ENCODE measurements around the gene PAK4.

Gene PAK4

DNA sequence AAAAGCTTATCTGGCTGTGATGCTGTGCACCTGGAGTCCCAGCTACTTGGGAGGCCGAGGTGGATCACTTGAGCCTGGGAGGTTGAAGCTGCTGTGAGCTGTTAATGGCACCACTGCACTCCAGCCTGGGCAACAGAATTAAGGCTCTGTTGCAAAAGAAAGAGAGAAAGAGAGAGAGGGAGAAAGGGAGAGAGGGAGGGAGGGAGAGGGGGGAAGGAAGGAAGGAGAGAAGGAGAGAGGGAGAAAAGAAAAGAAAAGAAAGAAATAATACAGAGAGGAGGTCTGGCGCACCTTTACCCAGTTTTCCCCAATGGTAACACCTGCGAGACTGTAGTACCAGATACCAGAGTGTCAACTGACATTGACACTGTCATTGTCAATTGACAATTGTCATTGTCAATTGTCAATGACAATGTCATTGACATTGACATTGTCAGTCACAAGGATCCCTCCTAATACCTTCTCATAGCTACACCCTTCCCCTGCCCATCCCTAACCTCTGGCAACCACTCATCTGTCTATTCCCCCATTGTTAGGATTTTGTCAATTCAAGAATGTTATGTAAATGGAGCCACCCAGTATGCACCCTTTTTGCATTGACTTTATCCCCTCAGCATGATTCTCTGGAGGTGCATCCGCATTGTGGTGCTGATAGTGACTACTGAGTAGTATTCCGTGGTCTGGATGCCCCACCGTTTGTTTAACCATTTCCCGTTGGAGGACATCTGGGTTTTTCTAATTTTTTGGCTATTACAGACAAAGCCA, 21.3 kb downstream of the PAK4 start:
- DNase-seq (ENCODE audit: low read depth in 2 of 2) = no peak

DNA sequence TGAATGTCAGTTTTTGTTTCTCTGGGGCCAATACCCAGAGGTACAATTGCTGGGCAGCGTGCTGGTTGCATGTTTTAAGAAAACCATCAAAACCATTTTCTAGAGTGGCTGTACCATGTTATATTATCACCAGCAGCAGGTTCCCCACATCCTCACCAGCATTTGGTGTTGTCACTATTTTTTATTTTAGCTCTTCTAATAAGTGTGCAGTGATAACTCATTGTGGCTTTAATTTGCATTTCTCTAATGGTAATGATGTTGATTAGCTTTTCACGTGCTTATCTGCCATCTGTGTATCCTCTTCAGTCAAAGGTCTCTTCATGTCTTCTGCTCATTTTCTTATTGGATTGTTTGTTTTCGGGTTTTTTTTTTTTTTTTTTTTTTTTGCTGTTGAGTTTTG, 21.9 kb downstream of the PAK4 start:
- DNase-seq (ENCODE audit: low read depth in 2 of 2) = no peak

DNA sequence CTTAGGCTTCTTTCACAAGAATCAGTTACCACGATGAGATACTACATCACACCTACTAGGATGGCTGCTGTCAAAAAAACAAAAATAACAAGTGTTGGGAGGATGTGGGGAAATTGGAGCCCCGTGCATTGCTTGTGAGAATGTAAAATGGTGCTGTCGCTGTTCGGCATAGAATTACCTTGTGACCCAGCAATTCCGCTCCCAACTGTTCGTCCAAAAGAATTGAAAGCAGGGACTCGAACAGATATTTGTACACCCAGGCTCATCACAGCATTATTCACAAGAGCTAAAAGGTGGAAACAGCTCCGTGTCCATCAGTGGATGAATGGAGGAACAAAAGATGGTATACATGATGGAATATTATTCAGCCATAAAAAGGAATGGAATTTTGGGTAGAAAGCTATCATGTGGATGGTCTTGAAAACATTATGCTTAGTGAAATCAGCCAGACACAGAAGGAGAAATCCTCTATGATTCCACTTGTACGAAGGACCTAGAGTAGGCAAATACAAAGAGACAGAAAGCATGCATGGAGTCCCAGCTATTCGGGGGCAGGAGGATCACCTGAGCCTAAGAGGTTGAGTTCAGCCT, 23.4 kb downstream of the PAK4 start:
- no peak for DNase-seq (ENCODE audit: low read depth in 2 of 2)

DNA sequence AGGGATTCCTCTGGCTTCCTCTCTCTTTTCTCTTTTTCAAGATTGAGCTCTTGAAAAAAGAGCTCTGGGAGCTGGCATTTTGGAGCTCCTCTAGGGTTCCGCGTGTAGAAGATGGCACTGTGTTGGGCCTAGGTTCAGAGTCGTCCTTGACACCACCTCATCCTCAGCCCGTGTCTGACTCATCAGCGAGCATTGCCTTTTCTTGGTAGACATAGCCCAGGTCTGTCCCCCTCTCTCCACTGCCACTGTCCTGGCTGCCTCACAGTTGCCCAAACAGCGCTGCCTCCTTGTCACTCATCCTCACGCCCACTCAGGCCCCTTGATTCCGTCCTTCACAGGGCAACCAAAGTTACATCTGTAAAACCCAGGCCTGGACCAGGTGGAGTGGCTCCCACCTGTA, 24.6 kb downstream of the PAK4 start:
- no peak for DNase-seq (ENCODE audit: low read depth in 2 of 2)

DNA sequence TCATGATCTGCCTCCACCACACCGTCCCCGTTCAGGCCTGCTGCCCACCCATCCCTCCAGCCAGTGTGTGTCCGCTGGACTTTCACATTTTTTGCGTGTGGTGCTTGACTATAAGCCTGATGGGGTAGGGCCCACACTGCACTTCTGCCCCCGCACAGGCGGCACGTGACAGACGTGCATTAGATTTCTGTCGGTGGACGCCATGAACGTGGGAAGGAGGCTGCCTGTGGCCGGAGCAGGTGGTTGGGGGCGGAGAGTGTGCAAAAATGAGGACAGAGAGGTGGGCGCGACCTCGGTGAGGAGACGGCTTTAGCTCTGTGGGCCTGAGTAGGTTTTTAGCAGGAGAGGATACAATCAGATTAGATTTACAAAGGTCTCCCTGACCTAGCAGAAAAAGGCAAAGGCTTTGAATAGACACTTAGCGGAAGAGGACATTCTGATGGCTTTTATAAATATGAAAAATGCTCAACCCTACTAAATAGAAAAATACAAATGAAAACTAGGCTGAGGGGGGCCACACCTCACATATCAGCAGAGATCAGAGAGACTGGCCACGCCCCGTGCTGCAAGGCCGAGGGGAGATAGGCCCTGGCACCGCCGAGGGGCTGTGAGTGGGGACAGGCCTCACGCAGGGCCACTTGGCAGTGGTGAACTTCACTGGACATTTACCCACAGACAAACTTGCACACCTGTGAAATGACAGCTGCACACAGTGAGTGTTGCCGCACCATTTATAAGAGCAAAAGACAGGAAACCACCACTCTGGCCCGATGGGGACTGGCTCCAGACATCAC, 25.4 kb downstream of the PAK4 start:
- no peak for DNase-seq (ENCODE audit: low read depth in 2 of 2)

DNA sequence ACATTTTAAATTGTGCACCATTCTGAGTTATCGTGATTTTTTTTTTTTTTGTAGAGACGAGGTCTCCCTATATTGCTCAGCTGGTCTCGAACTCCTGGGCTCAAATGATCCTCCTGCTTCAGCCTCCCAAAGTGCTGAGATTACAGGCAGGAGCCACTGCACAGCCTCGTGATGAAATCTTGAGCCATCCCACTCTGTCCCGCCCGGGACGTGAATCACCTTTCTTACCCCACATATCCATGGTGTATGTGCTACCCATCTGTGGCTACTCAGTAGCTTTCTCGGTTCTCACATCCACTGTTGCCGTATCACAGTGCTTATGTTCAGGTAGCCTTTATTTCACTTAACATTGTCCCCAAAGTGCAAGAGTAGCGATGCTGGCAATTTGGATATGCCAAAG, 26.5 kb downstream of the PAK4 start:
- no peak for DNase-seq (ENCODE audit: low read depth in 2 of 2)

DNA sequence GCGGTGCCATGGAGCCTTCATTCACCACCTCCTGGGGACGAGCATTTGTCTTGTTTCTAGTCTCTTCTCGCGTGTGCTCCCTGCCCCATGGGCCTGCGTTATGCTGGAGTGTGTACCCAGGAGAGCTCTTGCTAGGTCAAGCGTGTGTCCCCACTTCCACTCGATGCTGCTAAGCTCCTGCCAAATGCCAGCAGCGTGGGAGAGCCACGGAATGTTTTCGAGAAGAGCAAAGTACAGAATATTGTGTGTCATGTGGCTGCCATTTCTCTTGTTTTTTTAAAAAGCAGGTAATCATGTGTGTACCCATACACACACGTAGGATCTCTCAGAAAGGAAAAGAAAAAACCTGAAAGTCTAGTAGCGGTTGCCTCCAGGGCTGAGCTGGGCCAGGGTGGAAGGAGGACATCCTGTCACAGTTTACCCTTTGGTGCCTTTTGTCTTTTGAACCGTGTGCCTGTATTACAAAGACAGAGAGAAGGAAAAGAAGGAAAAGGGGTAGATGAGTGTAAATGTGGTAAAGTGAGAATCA, 28.6 kb downstream of the PAK4 start:
- no peak for DNase-seq (ENCODE audit: low read depth in 2 of 2)

DNA sequence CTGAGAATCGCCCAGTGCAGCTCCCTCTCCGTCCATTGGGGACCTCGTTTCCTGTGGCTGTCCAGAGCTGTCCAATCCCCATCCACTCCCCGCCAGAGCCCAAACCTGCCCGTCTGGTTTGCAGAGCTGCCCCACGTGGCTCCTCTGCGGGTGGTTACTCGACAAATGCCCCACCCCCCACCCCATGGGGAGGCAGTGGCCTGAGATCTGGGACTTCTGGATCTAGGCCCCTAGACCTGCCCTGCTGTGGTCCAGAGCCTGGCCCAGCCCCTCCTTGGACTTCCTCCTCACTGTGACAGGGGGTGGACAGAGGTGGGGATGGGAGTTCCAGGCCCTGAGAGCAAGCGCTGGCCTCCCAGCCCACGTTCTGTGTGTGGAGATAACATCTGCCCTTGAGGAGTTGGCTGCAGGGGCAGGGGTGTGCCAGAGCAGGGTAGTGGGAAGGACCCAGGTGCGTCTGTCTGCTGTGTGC, 29.1 kb downstream of the PAK4 start:
- DNase-seq (ENCODE audit: low read depth in 2 of 2) = no peak

DNA sequence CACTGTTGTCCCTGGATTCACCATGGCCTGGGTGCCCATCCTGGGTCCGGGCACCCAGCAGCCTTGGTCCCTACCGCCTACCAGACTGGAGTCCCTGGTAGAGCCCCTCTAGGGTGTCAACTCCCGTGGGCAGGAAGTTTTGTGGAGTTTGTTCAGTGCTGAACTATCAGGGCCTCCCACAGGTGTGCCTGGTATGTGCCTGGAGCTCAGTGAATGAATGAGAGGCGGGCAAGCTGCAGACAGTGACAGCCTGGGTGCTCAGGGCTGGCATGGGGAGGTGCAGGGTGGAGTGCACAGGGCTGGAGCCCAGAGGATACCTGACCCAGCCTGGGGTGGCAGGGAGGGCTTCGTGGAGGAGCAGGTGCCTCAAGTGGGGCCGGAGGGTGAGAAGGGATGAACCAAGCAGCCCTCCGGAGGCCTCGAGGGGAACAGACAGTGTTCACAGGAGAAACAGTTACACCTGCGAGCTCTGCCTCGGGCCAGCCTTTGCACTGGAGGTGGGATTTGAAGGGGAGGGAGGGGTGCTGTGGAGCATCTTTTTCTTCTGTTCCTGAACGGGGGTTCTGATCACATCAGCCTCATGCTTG, 29.6 kb downstream of the PAK4 start:
- no peak for DNase-seq (ENCODE audit: low read depth in 2 of 2)

DNA sequence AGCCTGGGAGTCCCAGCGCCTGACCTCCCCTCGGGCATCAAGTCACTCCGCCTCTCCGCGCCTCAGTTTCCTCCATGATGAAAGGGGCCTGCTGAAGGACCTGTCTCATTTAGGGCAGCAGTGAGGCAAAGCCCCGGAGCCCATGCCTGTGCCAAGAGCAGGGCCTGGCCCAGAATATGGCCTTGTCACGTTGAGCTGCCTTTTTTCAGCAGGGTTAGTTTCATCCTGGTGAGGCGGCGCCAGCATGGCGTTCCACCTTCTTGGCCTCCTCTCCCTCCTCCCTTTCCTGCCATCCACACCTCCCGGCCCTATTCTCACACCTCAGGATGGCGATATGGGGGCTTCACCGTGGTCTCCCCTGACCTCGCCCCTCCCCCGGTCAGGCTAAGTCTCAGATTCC, 30.2 kb downstream of the PAK4 start:
- no peak for DNase-seq (ENCODE audit: low read depth in 2 of 2)

DNA sequence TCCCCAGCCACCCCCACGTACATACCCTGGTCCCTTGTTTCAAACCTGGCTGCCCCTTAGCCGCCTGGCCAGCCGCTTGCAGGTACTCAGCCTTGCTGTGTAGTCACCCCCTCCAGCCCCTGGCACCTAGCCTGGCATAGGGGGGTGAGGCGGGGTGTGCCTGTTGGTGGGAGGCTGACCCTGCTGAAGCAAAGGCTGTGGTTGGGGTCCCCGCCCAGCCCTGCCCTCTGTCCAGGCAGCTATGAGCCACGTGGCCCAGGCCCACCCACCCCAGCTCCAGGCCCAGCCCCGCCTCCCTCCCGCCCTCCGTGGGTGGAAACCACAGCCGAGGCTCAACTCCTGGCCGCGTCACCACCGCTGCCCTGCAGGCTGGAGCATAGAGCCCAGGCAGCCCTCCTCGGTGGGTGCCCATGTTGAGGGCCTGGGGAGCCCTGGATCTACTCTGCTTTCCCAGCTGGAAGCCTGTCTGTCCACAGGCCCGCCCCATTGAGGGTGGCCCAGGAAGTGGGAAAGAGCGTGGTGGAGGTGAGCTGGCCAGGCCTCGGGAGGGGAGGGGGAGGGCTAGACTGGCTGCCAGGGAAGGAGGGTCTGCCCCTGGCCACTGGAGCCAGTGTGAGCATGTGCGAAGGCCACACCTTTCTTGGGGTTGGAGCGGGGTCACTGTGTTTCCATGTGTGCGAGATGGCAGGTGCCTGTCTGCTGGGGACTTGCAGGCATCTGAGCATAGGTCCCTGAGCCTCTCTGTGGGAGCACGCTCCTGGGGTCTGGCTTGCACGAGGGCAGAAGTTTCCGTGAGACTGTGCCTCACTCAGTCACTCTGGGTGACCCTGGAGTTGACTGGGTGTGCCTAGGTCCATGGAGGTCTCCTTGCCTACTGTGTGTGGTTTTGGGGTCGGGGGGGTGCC, 31.0 kb downstream of the PAK4 start:
- DNase-seq (ENCODE audit: low read depth in 2 of 2) = no peak

DNA sequence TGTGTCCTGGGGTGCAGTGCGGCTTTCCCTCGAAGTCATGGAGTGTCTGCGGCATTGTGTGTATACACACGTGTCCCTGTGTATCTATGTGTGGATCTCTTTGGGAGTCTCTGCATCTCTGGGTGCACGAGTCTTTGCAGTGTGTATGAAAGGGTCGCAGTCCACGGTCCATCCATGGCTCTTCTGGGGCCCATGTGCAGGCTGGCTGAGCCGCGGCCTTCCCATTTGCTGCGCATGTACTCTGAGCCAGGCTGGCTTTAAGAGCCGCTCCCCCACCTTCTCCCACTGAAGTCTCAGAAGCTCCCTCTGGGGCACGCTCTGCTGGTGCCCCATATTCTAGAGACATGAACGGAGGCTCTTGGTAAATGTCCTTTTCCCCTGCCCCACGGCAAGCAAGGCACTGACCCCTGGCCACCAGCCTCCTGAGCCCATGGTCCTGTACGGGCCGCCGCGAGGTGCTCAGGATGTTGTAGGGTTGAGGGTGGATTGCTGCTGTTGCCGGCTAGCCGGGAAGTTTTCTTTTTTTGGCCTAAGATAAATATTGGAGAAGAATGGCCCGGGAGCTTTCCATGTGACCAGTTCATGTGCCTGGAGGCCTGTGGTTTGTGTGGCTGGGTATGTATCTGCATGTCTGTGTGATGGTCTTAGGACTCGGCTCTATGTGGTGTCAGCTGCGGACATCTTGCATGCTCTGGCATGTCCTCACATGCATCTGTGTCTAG, 31.9 kb downstream of the PAK4 start:
- DNase-seq (ENCODE audit: low read depth in 2 of 2) = no peak

DNA sequence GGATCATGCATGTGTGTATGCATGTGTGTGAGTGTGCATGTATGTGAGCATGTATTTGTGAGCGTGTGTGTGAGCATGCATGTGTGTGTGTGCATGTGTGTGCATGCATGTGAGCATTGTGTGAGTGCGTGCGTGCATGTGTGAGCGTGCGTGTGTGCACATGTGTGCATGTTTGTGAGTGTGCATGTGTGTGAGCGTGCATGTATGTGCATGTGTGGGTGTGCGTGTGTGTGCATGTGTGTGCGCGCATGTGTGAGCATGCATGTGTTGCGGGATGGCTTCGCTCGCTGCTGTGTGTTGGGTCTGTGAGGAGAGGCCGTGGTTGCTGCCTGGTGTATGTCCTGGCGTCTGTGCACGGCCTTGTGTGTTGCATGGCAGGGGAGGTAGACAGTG, 32.4 kb downstream of the PAK4 start:
- no peak for DNase-seq (ENCODE audit: low read depth in 2 of 2)

DNA sequence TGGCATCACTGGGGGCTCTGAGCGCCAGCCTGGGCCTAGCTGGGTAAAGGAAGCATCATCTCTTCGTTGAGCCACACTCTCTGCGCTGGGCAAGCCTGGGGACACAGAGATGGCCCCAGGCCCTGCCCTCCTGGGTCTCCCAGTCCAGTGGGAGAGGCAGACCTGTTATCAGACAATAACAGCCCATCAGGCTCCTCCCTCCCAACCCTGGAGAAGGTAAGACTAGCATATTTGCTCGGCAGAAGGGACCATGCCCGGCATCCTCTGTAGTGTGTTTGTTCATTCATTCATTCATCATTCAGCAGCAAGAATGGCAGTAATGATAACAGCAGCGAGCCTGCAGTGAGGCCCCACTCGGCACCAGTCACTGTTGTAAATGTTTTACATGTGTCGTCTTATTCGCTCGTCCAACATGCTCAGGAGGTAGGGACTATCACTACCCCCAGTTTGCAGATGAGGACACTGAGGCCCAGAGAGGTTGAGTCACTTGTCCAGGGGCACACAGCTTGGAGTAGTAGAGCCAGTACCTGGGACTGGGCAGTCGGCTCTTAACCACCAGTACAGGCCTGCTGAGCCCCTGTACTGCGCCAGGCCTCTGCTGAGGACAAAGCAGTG, 33.2 kb downstream of the PAK4 start:
- no peak for DNase-seq (ENCODE audit: low read depth in 2 of 2)

DNA sequence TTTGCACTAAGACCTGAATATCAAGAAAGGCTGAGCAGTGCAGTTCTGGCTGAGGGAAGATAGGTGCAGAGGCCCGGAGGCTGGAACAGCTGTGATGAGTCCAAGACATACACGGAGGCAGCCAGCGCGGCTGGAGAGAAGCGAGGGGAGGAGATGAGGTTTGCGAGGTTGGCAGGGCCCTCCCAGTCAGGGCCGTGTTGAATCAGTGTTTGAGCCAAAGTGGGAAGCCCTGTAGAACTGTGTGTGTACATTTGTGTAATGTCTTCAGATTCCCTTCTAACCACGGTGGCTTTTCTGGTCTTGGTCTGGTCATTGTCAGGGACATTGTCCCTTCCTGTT, 34.9 kb downstream of the PAK4 start:
- no peak for DNase-seq (ENCODE audit: low read depth in 2 of 2)

DNA sequence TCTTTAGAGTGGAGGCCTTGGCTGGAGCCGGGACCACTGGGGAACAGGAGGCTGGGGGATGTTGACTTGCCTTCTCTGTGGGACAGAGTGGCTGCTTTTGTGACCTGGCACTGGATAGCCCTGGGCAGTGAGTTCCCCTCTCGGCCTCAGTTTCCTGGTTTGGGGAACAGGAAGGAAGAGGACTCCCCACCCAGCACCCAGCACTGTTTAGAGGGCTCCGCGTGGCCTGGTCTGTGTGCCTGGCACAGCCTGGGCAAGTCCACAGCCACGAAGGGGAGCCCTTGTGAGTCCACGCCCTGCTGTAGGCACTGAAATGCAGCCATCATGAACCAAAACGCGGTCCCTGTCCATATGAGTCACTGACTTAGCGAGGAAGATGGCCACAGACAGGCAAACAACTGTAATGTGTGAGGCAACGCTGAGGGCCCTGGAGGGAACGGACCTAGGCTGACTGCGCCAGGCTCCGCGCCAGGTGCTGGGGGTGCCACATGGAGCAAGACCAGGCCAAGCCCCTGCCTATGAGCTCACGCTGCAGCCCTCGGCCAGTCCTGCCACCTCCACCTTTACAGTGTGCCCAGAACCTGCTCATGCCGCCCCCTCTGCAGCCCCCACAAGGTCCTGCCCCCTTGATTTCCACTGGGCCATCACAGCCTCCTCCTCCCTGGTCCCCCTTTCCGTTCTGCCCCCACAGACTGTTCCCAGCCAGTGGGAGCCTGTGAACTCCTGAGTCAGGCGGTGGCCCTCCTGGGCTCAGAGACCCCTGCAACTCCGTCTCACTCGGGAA, 35.5 kb downstream of the PAK4 start:
- DNase-seq (ENCODE audit: low read depth in 2 of 2) = no peak

DNA sequence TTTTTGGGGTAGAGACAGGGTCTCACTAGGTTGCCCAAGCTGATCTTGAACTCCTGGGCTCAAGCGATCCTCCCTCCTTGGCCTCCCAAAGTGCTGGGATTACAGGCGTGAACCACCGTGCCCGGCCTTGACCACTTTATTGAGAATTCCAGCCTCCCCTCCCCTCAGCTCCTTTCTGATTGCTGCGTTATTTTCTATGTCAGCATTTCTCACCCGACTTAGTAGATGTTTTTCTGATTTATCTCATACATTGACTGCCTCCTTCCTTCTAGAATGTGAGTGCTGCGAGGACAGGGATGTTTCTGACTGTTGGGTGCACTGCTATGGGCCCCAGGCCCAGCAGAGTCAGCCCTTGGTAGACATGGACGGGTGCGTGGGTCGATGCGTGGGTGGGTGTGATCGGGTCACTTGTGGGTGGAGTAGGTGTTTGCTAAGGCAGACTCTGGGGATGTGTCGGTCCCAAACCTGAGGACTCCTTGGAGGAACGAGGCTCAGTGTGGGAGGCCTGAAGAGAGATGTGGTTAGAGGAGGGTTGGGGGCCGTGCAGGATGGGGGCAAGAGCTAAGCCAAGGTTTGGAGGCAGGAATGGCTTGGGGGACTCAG, 37.0 kb downstream of the PAK4 start:
- DNase-seq (ENCODE audit: low read depth in 2 of 2) = no peak

DNA sequence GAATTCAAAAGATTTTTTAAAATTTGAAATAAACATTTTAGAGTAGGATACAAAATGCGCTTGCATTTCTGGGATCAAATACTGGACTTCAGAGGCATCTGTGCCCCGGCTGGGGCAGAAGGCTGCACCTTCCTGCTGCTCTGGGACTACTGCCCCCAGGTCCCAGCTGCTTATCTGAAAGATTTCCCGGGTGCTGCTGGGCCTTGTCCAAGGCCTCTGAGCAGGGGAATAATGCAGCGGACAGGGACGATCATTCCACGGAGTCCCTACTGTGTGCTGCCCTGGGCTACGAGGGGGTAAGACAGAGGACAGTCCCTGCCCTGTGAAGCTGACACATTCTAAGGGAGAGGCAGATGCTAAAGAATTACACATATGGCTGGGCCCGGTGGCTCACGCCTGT, 38.0 kb downstream of the PAK4 start:
- no peak for DNase-seq (ENCODE audit: low read depth in 2 of 2)

DNA sequence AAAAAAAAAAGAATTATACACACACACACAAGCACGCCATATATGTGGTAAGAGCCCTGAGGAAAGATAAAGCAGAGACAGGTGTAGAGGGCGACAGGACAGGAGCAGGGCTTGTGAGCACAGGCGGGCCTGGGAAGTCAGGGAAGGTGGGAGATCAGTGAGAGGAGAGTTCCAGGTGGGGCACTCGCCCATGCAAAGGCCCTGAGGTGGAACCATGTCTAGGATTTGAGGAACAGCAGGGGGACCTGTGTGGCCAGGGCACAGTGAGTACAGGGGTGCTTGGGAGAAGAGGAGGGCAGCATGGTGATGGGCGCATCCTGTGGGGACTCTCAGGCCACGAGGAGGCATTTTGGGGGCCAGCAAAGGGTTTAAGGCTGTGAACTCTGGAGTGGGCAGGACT, 38.7 kb downstream of the PAK4 start:
- no peak for DNase-seq (ENCODE audit: low read depth in 2 of 2)
